ENCODE results near the gene BAAT.

DNA sequence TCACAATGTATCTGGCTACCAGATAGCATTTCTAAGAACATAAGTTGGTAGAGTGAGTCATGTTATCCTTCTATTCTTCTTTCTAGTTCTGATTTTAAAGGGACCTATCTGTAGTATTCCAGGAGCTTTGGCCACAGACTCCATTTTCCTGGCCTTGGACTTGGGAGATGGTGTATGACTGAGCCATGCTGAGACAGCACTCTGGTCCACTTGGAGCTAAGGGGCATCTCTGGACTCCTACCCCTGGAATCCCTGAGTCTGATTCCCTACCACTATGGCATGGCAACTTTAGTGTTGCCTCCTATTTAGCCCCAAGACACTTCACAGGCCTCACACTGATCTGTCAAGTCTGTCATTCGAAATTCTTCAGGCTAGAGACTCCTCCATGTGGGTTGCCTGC is 58.8 kb downstream of the BAAT start:
- TF ChIP-seq EZH2 (IDR thresholded peaks at IDR 0.05; ENCODE audit: borderline replicate concordance, low read depth, low read length) (no peak), CHD2 (IDR thresholded peaks at IDR 0.05; ENCODE audit: low read depth, low read length) (no peak), ZNF274 (IDR thresholded peaks at IDR 0.05; ENCODE audit: borderline replicate concordance, low read depth, low read length) (no peak), MXI1 (IDR thresholded peaks at IDR 0.05; ENCODE audit: low read depth, low read length) (no peak), ZBTB43 (CRISPR knock-in tag; IDR thresholded peaks at IDR 0.05) (no peak), ILF3 (IDR thresholded peaks at IDR 0.05; ENCODE audit: borderline replicate concordance) (no peak), ATF2 (CRISPR knock-in tag; IDR thresholded peaks at IDR 0.05) (no peak), PTBP1 (IDR thresholded peaks at IDR 0.05; ENCODE audit: low read depth, low read length) (no peak), ZNF655 (CRISPR knock-in tag; IDR thresholded peaks at IDR 0.05) (no peak), ZNF316 (IDR thresholded peaks at IDR 0.05) (no peak)
- TF ChIP-seq, protein P1, sequence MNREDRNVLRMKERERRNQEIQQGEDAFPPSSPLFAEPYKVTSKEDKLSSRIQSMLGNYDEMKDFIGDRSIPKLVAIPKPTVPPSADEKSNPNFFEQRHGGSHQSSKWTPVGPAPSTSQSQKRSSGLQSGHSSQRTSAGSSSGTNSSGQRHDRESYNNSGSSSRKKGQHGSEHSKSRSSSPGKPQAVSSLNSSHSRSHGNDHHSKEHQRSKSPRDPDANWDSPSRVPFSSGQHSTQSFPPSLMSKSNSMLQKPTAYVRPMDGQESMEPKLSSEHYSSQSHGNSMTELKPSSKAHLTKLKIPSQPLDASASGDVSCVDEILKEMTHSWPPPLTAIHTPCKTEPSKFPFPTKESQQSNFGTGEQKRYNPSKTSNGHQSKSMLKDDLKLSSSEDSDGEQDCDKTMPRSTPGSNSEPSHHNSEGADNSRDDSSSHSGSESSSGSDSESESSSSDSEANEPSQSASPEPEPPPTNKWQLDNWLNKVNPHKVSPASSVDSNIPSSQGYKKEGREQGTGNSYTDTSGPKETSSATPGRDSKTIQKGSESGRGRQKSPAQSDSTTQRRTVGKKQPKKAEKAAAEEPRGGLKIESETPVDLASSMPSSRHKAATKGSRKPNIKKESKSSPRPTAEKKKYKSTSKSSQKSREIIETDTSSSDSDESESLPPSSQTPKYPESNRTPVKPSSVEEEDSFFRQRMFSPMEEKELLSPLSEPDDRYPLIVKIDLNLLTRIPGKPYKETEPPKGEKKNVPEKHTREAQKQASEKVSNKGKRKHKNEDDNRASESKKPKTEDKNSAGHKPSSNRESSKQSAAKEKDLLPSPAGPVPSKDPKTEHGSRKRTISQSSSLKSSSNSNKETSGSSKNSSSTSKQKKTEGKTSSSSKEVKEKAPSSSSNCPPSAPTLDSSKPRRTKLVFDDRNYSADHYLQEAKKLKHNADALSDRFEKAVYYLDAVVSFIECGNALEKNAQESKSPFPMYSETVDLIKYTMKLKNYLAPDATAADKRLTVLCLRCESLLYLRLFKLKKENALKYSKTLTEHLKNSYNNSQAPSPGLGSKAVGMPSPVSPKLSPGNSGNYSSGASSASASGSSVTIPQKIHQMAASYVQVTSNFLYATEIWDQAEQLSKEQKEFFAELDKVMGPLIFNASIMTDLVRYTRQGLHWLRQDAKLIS (CRISPR knock-in tag; IDR thresholded peaks at IDR 0.05) = no peak
- TF ChIP-seq, protein P2, sequence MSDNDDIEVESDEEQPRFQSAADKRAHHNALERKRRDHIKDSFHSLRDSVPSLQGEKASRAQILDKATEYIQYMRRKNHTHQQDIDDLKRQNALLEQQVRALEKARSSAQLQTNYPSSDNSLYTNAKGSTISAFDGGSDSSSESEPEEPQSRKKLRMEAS (CRISPR knock-in tag; IDR thresholded peaks at IDR 0.05) = no peak
- TF ChIP-seq, protein P3, sequence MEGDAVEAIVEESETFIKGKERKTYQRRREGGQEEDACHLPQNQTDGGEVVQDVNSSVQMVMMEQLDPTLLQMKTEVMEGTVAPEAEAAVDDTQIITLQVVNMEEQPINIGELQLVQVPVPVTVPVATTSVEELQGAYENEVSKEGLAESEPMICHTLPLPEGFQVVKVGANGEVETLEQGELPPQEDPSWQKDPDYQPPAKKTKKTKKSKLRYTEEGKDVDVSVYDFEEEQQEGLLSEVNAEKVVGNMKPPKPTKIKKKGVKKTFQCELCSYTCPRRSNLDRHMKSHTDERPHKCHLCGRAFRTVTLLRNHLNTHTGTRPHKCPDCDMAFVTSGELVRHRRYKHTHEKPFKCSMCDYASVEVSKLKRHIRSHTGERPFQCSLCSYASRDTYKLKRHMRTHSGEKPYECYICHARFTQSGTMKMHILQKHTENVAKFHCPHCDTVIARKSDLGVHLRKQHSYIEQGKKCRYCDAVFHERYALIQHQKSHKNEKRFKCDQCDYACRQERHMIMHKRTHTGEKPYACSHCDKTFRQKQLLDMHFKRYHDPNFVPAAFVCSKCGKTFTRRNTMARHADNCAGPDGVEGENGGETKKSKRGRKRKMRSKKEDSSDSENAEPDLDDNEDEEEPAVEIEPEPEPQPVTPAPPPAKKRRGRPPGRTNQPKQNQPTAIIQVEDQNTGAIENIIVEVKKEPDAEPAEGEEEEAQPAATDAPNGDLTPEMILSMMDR (IDR thresholded peaks at IDR 0.05 in 2 of 3, conservative IDR thresholded peaks at IDR 0.05 in 1 of 3; ENCODE audit: insufficient read depth in 2 of 3, low read depth in 1 of 3, low read length in 3 of 3) = no peak
- TF ChIP-seq, protein P4, sequence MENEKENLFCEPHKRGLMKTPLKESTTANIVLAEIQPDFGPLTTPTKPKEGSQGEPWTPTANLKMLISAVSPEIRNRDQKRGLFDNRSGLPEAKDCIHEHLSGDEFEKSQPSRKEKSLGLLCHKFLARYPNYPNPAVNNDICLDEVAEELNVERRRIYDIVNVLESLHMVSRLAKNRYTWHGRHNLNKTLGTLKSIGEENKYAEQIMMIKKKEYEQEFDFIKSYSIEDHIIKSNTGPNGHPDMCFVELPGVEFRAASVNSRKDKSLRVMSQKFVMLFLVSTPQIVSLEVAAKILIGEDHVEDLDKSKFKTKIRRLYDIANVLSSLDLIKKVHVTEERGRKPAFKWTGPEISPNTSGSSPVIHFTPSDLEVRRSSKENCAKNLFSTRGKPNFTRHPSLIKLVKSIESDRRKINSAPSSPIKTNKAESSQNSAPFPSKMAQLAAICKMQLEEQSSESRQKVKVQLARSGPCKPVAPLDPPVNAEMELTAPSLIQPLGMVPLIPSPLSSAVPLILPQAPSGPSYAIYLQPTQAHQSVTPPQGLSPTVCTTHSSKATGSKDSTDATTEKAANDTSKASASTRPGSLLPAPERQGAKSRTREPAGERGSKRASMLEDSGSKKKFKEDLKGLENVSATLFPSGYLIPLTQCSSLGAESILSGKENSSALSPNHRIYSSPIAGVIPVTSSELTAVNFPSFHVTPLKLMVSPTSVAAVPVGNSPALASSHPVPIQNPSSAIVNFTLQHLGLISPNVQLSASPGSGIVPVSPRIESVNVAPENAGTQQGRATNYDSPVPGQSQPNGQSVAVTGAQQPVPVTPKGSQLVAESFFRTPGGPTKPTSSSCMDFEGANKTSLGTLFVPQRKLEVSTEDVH (IDR thresholded peaks at IDR 0.05; ENCODE audit: low read depth, partially characterized antibody) = no peak

Data from K562 (cell line).